ENCODE data around the gene FAAP100.
A peak's percentile ranks its signal among the peaks of the same experiment; 100 is the strongest.

DNA sequence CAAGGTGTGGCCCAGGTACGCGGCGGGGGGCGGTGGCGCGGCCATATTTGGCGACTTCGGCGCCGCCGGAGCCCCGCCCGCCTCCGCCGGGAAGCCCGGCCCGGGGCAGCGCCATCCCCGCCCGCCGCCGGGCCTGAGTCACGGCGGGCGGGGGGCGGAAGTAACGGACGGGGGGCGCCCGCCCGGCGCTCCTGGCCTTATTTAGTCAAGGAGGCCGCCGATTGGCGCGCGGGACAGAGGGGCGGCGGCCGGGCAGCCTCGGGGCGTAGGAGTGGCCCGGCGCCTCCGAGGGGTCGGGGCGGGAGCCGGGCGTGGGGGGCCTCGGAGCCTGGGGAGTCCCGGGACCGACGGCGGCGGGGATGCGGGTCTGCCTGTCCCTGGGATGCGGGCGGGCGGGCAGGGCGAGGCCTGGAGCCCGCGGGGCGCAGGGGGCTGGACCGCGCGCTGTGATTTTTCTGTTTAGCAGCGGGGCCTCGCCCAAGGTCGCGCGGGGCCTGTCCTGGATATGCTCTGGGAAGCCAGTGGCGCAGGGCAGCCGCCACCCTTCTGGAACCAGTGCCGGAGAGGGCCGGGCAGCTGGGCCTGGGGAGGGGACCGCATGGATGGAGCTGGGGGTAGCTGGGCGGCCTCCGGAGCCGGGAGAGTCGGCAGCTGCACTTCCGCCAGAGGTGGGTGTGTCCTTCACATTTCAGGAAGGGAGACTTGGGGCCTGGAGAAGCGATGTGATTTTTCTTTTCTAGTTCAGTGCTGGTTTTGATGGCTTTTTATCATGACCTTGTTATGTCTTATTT, 37.2 kb downstream of the FAAP100 start:
- TF ChIP-seq CTCF (IDR thresholded peaks at IDR 0.05) (peak in 1 of 7 experiments; percentile 4), POLR2A (IDR thresholded peaks at IDR 0.05) (peak; percentile 13 to 63 (median 56))

Measured in body of pancreas (tissue), 4 donors.